SK-N-MC (cell line): Measurements from ENCODE around the gene FASTKD3.
A peak's percentile ranks its signal among the peaks of the same experiment; 100 is the strongest.

Experiments
- DNase-seq: peaks from one replicate; pipeline ENCODE4 v3.0.0-alpha.2; 2011; ENCODE audit warnings: low read depth, low spot score
- H3K27ac ChIP-seq: fragments of 200-600 bp; sonication (generic); 2 replicates; pipeline ENCODE4 v1.5.1; 2016; ENCODE audit warnings: mixed run types
- H3K36me3 ChIP-seq: fragments of 200-600 bp; sonication (generic); 2 replicates; pipeline ENCODE4 v1.6.1; 2017; ENCODE audit warnings: antibody characterized with exemption, low read length, mixed read lengths; ENCODE audit not compliant: insufficient read depth
- H3K4me3 ChIP-seq: fragments of 200-600 bp; sonication (generic); 2 replicates; pipeline ENCODE4 v1.5.1; 2016
- H3K9ac ChIP-seq: fragments of 200-600 bp; sonication (generic); 2 replicates; pipeline ENCODE4 v1.8.0; 2017; ENCODE audit warnings: mixed run types, mixed read lengths; ENCODE audit not compliant: insufficient read length
- H3K9me3 ChIP-seq: fragments of 200-600 bp; sonication (generic); 2 replicates; pipeline ENCODE4 v1.6.1; 2017; ENCODE audit warnings: low read depth, mild to moderate bottlenecking, antibody characterized with exemption, low read length, moderate library complexity, mixed read lengths
- EZH2 ChIP-seq: fragments of 200-600 bp; sonication (generic); IDR thresholded peaks from one replicate; pipeline ENCODE4 v1.6.1; 2017; ENCODE audit warnings: antibody characterized with exemption
- FOXP2 ChIP-seq: optimal IDR thresholded peaks from 2 replicates; pipeline ENCODE3; 2011; ENCODE audit warnings: mild to moderate bottlenecking, moderate library complexity; ENCODE audit not compliant: insufficient read depth; ENCODE audit errors: extremely low read length, control extremely low read depth
- POLR2AphosphoS5 ChIP-seq: IDR thresholded peaks from 2 replicates; pipeline ENCODE4 v1.6.1; 2012; ENCODE audit warnings: mild to moderate bottlenecking, low read depth, low read length, borderline replicate concordance

FASTKD3 gene

DNA sequence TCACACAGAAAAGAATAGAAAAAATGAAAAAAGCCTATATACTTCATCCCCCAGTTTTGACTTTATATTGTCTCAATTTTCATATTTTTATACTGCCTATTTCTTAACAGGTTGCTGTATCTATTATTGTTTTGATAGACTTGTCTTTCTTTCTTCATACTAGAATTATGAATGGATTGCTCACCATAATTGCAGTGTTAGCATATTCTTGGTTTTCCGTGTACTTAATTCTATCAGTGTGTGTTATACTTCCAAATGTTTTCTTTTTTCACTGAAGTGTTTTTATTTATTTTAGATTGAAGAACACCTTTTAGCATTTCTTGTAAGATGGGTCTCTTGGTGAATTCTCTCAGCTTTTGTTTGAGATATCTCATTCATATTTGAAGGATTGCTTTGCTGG is 38.8 kb upstream of the FASTKD3 start:
- no peak overlapping the region for H3K9ac ChIP-seq
- no peak for DNase-seq
- no peak for TF ChIP-seq FOXP2
- no peak for TF ChIP-seq EZH2
- no peak for TF ChIP-seq POLR2AphosphoS5
- H3K27ac ChIP-seq, result no peak overlapping the region
- no peak overlapping the region for H3K4me3 ChIP-seq
- H3K36me3 ChIP-seq, result peaks cover 19% of the 10 kb centered on the region; the same call in 1 of the 2 replicates
- 0 out of 2 replicates have a peak, but pooled peaks cover 4% of the 10 kb centered on the region for H3K9me3 ChIP-seq

DNA sequence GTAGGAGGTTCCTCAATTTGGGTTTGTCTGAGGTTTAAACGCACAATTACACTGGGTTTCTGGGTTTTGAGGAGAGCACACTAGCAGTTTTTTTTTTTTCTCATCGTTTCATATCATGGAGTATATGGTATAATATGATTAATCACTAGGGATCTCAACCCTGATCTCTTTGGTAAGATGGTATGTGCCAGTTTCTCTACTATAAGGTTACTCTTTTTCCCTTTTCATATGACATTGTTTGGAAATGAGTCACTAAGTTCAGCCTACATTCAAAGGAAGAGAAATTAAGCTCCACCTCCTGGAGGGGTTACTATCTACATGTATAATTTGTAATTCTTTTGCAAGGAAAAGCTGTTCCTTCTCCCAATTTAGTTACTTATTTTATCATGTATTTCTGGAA is 35.3 kb upstream of the FASTKD3 start:
- DNase-seq, result no peak
- Histone ChIP-seq H3K9me3 (0 out of 2 replicates have a peak, but pooled peaks cover 4% of the 10 kb centered on the region), H3K36me3 (peaks cover 48% of the 10 kb centered on the region), H3K27ac (no peak overlapping the region), H3K9ac (no peak overlapping the region), H3K4me3 (no peak overlapping the region)
- no peak for TF ChIP-seq FOXP2

- Histone ChIP-seq H3K27ac (no peak overlapping the region), H3K36me3 (peaks cover 50% of the 10 kb centered on the region)
- DNase-seq, result no peak
These were observed 34.1 kb upstream of the FASTKD3 start for GRCh38 chr5:7902666-7903625.

DNA sequence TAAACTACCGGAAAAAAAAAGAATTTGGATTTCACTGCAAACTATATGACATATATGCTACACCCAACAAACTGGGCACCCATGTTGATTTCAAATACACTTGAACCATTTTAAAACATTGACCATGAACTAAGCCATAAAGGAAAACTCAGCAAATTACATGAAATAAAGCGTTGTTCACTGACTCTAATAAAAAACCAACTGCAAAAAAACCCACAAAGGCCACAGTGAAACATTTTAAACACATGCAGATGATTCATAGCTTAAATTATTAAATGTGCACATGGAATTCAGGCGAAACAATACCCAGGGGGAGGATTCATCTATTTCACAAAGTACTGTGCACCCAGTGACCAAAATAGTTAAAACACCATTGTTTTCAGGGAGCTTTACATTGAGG is 33.4 kb upstream of the FASTKD3 start:
- TF ChIP-seq FOXP2, result no peak
- TF ChIP-seq EZH2, result no peak
- TF ChIP-seq POLR2AphosphoS5, result no peak
- DNase-seq, result no peak
- Histone ChIP-seq H3K9ac (no peak overlapping the region), H3K9me3 (0 out of 2 replicates have a peak, but pooled peaks cover under 1% of the 10 kb centered on the region), H3K4me3 (no peak overlapping the region), H3K36me3 (peaks cover 57% of the 10 kb centered on the region), H3K27ac (no peak overlapping the region)

More at GRCh38 chr5:7902666-7903625, 34.1 kb upstream of the FASTKD3 start:
- H3K4me3 ChIP-seq, result no peak overlapping the region
- TF ChIP-seq EZH2 (no peak), FOXP2 (no peak), POLR2AphosphoS5 (no peak)
- H3K9ac ChIP-seq, result no peak overlapping the region
- 0 out of 2 replicates have a peak, but pooled peaks cover 4% of the 10 kb centered on the region for H3K9me3 ChIP-seq

- Histone ChIP-seq H3K27ac (no peak overlapping the region), H3K9me3 (no peaks in the 10 kb centered on the region), H3K4me3 (no peak overlapping the region), H3K9ac (no peak overlapping the region), H3K36me3 (peaks cover 93% of the 10 kb centered on the region)
- DNase-seq, result no peak
- no peak for TF ChIP-seq FOXP2
- TF ChIP-seq POLR2AphosphoS5, result no peak
- TF ChIP-seq EZH2, result no peak
These were observed 28.3 kb upstream of the FASTKD3 start for GRCh38 chr5:7897014-7897600.

GRCh38 chr5:7894860-7895259 is 26.0 kb upstream of the FASTKD3 start:
- no peak overlapping the region for H3K4me3 ChIP-seq
- no peak overlapping the region for H3K27ac ChIP-seq
- no peak for DNase-seq
- peaks cover 90% of the 10 kb centered on the region for H3K36me3 ChIP-seq
- TF ChIP-seq EZH2, result no peak
- TF ChIP-seq FOXP2, result no peak
- TF ChIP-seq POLR2AphosphoS5, result no peak
- no peak overlapping the region for H3K9ac ChIP-seq
- no peaks in the 10 kb centered on the region for H3K9me3 ChIP-seq

DNA sequence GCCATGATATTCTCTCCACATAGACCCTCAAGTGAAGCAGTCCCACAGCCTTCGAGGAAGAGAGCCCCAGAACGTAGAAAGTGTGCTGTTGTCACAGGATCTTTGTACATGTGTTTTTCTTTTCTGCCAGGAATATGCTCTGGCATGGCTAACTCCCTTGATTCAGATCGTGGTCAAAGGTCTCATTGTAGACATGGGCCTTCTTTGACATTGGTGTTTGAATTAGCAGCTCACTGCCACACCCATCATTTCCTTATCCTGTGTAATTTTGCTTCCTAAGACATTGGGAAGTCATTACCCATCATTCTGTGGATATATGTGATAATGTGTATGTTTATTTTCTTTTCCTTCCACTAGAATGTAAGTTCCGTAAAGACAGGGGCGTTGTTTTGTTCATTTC is 25.6 kb upstream of the FASTKD3 start:
- Histone ChIP-seq H3K27ac (no peak overlapping the region), H3K9ac (no peak overlapping the region), H3K9me3 (no peaks in the 10 kb centered on the region), H3K36me3 (peaks cover 90% of the 10 kb centered on the region), H3K4me3 (no peak overlapping the region)
- DNase-seq, result no peak
- TF ChIP-seq EZH2, result no peak
- TF ChIP-seq POLR2AphosphoS5, result no peak

DNA sequence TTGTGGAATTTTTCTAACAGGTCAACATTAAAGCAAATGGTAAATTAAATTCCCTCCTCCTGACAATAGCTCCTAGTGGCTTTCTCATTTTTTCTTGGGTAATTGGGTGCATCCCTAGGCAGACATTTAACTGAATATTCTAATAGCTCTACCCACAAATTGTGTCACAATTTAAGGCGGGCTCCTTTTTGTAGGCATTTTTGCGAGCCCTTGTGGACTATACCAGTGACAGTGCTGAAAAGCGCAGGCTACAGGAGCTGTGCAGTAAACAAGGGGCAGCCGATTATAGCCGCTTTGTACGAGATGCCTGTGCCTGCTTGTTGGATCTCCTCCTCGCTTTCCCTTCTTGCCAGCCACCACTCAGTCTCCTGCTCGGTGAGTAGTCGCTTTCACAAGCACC is 20.1 kb upstream of the FASTKD3 start:
- no peak for TF ChIP-seq FOXP2
- no peak for TF ChIP-seq POLR2AphosphoS5
- TF ChIP-seq EZH2, result no peak
- H3K27ac ChIP-seq, result no peak overlapping the region
- H3K36me3 ChIP-seq, result peaks cover 74% of the 10 kb centered on the region
- H3K9ac ChIP-seq, result no peak overlapping the region
- no peak for DNase-seq
- H3K4me3 ChIP-seq, result no peak overlapping the region
- H3K9me3 ChIP-seq, result no peaks in the 10 kb centered on the region

DNA sequence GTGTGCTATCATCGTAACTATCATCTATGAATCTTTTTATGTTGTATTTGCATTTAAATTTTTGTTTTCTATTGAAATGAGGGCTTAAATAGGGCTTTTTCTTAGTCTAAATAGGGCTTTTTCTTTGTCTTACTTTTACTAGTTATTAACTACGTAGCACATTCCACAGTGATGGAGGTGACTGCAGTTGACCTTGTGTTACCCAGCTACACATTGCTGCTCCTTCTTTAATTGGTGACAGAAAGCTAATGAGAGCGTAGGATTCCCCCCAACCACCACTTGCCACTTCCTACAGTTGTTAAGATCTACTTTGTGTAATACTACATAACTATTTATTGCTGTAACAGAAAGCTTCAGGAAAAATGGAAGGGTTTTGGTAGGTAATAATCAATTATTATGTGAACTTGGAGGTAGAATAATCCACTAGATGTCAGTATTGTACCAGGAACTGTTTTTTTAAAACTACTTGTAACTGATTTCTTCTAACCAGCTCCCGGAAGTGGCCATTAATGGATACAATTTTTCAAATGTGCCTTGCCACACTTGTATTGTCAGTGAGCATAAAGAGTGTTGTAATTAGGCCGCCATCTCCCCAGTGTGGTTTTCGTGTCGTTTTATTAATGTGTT is 18.1 kb upstream of the FASTKD3 start:
- peak; percentile 26 for DNase-seq
- Histone ChIP-seq H3K9me3 (no peaks in the 10 kb centered on the region), H3K4me3 (no peak overlapping the region), H3K9ac (no peak overlapping the region), H3K27ac (no peak overlapping the region), H3K36me3 (peaks cover 74% of the 10 kb centered on the region)
- TF ChIP-seq FOXP2 (no peak), EZH2 (no peak), POLR2AphosphoS5 (no peak)
